ENCODE measurements around the gene GRK6. TPM values are rescaled to one million over a fixed set of nuclear protein-coding genes. Genes with fewer than 3 reads are reported as not detected.

GRK6 gene
- total RNA-seq = 137 TPM in 2 replicates

DNA sequence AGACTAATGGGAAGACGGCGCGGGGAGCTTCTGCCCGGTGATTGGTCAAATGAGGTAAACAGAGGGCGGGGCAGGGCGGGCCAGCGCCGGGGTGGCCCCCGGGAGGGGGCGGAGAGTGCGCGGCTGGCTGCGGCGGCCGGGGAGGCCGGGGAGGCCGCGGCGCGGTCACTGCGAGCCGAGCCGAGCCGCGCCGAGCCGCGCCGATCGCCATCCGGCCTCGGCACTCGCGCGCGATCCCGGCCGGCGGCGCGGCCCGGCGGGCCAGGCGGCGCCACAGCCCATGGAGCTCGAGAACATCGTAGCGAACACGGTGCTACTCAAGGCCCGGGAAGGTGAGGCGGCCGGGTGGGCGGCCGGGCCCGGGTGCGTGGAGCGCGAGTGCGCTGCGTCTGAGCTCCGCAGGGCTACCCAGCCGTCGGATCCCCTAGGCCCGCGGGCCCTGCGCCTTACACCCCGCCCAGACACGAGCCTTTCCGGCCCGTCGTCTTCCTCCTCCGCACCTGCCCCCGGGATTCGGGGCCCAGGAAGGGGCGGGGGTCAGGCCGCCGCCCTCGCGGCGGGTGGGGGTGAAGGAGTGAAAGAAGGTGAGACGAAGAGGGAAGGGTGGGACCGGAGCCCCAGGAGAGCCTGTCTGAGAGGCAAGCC, at the start of gene GRK6:
GRK6 (plus strand) TSS at position 111 of the 645 bp plus-strand sequence; CDS start at position 281, 170 bp downstream.
- intact Hi-C loops (cut with micrococcal nuclease) = loop anchor here (1.0 to 5.0 kb wide), 11 partner anchors 28 to 889 kb away; partner anchors contain the start of genes PDLIM7, PRELID1, RAB24 and RGS14

DNA sequence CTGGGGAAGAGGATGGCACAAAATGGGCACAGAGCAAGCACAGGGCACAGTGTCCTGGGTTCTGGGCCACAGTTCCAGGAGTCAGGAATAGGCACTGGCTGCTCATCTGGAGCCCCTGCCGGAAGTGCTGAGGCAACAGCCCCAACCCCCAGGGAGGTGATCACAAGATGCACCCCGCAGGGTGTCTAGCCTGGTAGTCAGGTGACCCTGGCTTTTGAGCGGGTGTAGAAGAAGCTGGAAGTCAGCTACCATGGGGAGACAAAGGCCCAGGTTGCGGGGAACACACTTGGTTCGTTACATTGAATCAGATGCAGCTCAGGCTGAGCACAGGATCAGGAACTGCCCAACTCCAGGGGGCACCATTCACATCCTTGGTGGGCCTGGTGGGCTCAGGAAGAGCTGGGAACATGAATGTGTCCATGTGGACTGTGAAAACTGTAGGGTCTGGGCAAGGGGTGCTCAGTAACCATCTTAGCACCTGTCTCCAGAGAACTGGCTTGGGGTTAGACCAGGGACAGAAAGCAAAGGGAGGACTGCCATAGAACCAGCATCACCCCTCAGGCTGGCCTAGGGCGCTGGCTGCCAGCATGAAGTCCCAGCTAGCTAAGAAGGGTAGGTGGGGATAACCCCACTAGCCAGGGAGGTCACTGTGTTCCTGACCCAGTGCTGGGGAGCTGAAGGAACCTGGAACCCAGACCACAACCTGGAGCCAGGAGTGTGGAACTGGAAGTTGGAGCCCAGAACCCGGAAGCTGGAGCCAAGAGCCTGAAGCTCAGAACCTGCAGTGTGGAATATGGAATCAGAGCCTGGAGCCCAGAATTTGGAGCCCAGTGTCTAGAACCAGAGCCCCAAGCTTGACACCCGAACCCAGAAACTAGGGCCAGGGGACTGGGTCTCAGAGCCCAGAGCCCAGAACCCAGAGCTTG, 48.4 kb upstream of the GRK6 start:
- intact Hi-C loops (cut with micrococcal nuclease) = no loop called here

DNA sequence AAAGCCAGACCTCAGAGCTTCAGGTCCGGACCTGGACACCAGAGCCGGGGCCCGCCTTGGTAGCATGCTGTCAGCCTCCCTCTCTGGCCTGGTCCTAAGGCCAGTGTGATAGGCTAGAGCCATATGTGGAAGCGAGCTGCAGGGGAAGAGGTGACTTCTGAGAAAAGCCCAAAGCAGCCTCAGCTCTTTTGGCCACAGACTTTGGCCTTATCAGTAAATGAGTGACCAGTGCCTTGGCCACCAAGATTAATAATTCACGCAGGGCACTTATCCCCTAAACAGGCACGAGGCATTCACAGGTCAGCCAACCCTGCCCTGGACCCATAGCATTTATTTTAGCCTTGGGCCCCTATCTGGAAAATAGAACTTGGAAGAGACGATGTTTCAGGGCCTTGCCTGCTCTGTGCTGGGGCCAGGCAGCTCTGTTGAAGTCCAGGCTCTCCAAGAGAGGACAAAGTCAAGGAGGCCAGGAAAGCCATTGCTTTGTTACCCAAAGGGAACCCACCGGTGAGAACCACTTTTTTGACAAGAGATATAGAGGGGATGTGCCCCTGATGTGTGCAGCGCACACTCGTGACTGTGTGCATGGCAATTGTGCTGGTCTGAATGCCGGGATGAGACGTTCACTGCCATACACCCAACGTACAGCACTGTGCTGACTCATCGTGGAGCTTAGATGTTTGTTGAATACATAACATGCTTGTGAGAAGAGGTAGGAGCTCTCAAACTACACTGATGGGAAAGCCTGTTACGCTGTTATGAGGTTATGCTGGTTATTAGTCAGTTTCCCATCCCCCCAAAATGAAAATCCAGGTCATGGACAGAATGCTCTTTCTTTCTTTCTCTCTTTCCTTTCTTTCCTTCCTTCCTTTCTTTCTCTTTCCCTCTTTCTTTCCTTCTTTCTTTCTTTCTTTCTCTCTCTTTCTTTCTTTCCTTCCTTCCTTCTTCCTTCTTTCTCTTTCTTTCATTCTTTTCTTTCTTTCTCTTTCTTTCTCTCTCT, 47.3 kb upstream of the GRK6 start:
- intact Hi-C loops (cut with micrococcal nuclease) = no loop called here

DNA sequence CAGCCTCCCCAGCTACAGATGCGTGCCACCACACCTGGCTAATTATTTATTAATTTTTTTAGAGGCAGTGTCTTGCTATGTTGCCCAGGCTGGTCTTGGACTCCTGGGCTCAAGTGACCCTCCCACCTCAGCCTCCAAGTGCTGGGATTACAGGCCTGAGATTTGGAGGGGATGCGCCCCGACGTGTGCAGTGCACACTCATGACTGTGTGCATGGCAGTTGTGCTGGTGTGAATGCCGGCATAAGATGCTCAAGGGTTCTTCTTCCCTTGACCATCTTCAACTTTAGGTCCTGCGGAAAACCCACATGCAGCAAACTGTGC, 45.7 kb upstream of the GRK6 start:
- intact Hi-C loops (cut with micrococcal nuclease) = no loop called here

DNA sequence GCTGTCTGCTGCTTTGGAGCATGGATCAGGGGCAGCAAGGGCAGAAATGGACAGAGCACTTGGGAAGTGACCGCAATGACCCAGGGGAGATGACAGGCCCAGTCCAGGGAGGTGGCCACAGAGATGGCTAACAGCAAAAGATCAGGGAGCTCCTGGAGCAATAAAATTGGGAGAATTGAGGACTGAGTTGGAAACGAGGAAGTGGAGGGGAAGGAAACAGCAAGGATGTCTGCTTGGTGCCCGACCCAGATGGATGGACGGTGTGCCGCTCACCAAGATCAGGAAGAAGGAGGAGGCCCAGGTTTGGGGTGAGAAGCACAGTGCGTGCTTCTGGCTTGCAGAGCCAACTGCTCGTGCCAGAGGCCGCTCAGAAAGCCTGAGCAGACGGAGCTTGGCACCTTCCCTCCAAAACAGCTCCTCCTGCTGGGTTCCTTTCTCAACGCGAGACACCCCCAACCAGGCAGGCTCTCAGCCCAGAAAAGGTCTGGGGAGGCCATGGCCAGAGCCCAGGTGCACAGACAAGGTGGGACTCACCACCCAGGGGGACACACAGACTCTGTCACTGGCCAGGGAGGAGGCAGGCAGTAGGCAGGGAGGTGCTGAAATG, 44.0 kb upstream of the GRK6 start:
- intact Hi-C loops (cut with micrococcal nuclease) = loop anchor here (1.0 kb wide), 1 partner anchor 64 kb away; no protein-coding TSS in a partner anchor

DNA sequence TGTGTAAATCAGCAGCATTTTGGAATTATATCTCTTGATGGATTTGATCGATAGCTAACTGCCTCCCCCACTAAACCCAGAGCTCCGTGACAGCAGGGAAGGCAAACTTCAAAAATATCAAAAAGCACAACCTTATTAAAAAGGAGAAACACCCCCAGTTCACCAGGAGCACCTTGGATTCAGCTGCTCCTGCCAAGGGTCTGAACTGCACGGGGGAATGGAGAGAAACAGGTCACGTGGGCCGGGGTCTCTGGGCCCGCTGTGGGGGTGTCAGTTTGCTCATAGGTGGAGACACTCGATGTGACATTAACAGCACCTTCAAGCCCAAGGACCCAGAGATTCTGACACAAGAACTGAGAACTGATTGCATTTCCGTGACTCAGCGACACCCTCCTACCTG, 43.3 kb upstream of the GRK6 start:
- intact Hi-C loops (cut with micrococcal nuclease) = no loop called here

DNA sequence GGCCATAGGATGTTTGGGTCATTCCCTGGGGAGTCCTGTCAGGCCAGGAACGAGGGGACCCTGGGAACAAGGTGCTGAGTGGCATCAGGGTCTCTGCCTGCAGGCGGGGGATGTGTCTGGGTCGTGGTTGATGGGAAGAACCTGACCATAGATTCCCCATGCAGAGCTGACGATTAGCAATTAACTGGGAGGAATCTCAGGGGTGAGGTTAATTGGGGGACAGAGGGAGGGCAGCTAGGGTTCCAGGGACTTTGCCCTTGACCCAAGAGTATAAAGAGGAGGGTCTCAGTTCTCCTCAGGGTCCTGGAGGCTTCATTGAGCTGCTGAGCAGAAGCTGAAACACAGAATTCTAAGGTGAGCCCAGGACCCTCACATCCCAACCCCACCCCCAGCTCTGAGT, 42.3 kb upstream of the GRK6 start, which contains the start of gene SLC34A1:
SLC34A1 (plus strand) TSS at position 301 of the 400 bp plus-strand sequence. CDS start 1,308 bp downstream, outside the sequence.
- intact Hi-C loops (cut with micrococcal nuclease) = no loop called here

DNA sequence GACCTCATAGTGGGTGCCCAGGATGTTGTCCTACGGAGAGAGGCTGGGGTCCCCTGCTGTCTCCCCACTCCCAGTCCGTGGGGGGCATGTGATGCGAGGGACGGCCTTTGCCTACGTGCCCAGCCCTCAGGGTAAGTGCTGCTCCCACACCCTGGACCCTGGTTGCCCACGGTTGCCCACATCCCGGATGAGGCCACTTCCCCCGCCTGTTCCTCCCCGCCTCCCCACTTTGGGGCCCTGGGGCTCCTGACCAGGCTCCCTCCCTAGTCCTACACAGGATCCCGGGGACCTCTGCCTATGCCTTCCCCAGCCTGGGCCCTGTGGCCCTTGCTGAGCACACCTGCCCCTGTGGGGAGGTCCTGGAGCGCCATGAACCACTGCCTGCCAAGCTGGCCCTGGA, 40.8 kb upstream of the GRK6 start:
- intact Hi-C loops (cut with micrococcal nuclease) = no loop called here

DNA sequence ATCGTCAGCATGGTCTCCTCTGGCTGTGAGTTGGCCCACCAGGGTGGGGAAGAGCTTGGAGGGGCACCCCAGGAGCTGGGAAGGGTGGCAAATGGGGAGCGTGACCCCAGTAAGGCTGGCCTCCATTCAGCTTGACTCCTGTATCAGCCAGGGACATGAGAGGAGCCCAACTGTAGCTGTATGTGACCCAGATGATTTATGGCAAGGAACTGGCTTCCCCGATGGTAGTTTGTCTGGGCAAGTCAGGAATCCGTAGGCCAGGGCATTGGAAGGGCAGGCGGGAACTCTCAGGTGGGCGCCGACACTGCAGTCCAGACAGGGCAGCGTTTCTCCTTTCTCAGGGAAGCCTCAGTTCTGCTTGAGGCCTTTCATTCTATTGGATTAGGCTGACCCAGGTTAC, 39.9 kb upstream of the GRK6 start:
- intact Hi-C loops (cut with micrococcal nuclease) = no loop called here

DNA sequence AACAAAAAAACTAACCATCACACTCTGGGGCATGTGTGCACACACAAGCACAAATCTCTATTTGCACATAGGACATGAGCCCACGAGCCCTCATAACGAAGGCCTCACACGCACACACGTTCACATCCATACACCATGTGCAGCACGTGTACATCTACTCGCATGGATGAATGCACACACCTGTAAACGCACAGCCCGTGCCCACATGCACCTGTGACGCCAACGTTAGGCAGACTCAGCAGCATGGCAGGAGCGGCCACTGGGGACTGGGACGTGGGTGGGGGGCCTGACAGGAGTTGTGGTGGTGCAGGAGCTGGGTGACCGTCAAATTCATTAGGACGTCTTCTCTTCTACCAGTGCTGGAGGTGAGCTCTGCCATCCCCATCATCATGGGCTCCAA, 39.1 kb upstream of the GRK6 start:
- intact Hi-C loops (cut with micrococcal nuclease) = no loop called here

DNA sequence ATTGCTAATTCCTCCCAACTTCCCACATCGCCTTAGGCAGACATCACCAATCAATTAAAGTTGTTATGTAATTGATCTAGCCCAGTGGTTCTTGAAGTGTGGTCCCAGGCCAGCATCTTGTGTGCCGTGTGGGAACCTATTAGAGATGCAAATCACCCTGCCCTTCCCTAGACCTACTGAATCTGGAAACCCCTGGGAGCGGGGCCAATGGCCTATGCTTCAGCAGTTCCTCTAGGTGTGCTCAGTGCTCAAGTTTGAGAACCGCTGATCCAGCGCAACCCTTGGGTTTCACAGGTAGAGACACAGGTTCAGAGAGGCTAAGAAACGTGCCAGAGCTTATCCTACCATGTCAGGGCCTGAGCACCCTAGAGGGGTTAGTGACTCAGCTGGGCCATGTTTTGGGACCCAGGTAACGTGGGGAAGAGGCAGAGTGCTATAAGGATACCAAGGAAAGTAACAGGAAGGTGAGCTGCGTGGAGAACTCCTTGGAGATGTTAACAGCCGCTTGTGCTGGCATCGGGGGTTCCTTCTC, 37.9 kb upstream of the GRK6 start:
- intact Hi-C loops (cut with micrococcal nuclease) = loop anchor here (1.0 kb wide), 1 partner anchor 18 kb away; no protein-coding TSS in a partner anchor

DNA sequence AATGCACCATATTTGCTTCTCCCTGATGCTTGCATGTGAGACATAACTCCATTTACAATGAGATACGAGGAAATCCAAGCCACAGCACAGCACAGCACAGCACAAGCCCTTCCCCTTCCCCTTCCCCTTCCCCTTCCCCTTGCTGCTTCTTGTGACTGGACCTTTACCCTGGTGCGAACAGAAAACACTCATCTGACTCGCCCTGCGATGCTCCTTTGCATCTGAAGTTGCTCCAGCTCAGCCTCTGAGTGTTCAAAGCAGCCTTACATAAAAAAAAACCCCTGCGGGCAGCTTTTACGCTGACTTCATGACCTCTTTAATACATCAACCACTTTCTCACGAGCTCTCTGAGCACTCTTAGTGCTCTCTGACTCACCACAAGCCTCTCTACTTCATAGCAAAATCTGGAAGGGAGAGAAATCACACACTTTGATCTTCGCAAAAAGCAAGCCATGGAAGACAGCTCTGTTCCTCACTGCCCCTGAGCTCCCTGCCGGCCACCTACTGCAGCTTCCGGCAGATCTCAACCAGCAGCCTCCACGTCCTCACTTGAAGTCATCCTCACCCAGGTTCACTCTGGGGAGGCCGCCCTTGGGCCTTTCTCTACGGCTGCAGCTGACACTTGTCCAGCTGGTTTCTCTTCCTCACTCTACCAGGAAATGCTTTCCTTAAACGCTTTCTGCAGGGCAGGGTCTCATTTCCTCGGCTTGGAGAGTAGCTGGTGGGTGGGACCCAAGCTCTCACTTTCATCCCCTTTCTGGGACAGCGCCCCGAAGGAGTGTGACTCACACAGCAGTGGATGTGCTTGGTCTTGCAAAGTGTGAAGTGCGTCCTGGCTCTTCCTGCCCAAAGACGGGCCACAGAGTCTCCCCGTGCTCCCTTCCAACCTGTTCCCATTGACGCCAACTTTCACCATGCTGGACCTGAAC, 37.0 kb upstream of the GRK6 start:
- intact Hi-C loops (cut with micrococcal nuclease) = loop anchor here (1.0 kb wide), 9 partner anchors 14 to 112 kb away; partner anchors contain the start of genes GRK6, LMAN2, PDLIM7 and RGS14

DNA sequence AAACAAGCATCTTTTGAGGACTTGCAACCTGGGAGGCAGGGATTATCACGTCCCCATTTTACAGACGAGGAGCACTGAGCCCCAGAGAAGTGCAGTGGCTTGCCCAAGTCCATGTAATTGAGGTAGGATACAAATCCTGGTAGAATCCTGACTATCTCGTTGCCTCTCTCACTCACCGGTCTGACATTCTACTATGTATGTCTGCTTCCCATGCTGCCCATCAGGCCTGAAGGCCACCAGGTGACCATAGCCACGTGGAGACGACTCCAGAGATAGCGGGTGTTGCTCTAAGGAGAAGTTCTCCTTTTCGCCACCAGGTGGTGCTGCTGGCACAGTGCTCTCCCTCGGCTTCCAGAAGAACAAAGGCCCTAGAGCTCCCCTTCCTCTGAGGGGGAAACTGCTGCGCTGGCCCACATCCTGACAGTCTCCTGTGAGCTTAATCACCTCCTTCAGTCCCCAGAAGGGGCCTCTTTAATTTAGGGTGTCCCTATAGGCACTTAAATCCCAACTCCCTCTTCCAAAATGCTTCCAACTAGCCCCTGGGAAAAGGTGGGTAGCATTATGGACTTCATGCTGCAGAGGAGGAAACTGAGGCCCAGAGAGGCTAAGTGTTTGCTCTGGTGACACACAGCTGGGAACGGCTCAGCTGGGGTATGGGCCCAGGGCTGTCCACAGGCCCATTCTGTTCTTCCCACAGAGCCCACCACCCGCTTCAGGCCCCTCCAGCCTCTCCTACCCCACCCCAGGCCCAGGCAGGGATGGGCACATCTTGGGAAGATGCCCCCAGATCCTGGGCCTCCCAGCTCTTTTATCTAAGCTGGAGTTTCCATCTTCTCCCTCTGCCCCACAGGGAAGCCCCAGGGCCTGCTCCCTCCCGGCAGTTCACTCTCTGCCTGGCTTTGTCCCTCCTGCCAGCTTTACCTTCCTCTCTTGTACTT, 35.8 kb upstream of the GRK6 start:
- intact Hi-C loops (cut with micrococcal nuclease) = loop anchor here (1.0 kb wide), 8 partner anchors 13 to 111 kb away; partner anchors contain the start of genes GRK6, LMAN2, PDLIM7 and RGS14

DNA sequence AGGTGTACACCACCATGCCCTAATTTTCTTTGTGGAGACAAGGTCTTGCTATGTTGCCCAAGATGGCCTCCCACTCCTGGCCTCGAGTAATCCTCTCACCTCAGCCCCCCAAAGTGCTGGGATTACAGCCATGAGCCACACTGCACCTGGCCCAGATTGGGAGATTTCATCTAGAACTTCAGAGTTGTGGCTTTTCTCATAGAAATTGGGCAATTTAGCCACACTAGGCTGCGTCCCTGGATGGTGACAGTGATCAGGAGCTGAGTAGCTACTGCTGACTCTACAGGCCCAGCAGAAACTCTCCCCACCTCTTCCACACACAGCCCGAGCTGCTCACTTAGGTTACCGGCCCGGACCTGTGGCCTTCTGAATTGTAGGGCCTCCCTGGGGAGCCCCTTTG, 33.7 kb upstream of the GRK6 start:
- intact Hi-C loops (cut with micrococcal nuclease) = no loop called here

DNA sequence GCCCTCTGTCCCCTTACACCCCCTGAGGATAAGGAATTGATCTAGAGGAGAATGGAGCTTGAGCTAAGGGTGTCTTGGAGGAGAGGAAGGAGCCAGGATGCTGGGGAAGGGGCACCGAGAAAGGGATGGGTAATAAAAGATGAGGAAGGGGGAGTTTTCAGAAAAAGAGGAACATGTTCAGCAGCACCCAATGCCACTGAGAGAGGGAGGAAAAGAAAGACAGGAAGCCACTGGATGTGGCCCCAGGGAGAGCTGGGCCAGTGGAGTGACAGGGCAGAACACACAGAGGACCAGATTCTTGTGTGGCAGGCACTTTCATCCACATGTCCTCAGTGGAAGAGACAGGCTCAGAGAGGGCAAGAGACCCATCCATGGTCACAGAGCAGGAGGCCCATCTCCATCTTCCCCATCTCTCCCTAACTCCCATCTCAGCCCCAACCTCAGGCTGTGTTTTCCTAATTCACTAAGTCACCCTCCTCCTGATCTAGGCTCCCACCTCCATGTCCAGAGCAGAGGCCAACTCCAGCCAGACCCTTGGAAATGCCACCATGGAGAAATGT, 33.2 kb upstream of the GRK6 start:
- intact Hi-C loops (cut with micrococcal nuclease) = no loop called here

DNA sequence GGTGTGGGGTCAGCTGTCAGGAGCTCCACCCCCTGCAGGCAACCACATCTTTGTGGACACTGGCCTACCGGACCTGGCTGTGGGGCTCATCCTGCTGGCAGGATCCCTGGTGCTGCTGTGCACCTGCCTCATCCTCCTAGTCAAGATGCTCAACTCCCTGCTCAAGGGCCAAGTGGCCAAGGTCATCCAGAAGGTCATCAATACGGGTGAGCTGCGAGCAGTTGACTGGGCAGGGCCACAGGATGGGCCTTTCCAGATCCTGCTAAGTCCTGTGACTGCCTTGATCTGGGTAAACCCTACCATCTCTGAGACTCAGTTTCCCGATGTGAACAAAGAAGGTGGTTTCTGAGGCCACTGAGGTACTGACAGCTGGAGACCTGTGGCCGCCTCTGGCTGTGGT, 32.5 kb upstream of the GRK6 start:
- intact Hi-C loops (cut with micrococcal nuclease) = no loop called here

DNA sequence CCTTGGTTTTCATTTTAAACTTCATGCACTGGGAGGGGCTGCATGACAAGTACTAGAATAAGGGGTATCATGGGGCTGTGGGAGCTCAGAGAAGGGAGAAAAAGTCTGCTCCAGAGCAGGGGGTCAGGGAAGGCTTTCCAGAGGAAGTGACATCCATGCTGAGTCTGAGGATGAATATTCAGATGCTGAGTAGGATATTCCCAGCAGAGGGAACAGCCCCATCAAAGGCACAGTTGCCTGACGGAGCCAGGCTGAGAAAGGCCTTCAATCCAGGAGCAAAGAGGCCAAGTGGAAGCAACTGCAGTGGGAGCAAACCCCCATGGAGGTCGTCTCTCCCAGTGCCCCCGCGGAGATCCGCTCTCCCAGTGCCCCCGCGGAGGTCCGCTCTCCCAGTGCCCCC, 30.4 kb upstream of the GRK6 start:
- intact Hi-C loops (cut with micrococcal nuclease) = no loop called here

DNA sequence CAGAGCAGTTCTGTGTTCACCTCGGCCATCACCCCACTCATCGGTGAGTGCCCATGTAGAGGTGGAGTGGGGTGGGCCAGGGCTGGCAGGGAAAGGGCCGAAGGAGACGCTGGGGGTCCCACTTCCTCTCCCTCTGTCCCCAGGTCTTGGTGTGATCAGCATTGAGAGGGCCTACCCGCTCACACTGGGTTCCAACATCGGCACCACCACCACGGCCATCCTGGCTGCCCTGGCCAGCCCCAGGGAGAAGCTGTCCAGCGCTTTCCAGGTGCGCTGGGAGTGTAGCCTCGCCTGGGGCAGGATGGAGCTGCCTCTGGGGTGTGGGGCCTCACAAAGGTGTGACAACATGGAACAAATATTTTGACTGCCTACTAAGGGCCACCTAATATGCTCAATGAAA, 29.7 kb upstream of the GRK6 start:
- intact Hi-C loops (cut with micrococcal nuclease) = no loop called here

Data from T-helper 1 cell treated with Interleukin-12 subunit alpha and Interleukin-12 subunit beta and Interleukin-4 antibody, amounts not matched to agents 30 ng/mL and 1 ng/mL, for 36 hours (primary cell).